AG04450 (cell line): Measurements from ENCODE around the gene RAB5B. TPM values are rescaled to one million over a fixed set of nuclear protein-coding genes. Genes with fewer than 3 reads are reported as not detected.

ENCODE experiments used
- CTCF ChIA-PET: fragments of 300-600, 350-600 bp; formaldehyde crosslinking; extraction: SDS; loops from one replicate; lab custom pipeline; 2022; ENCODE audit warnings: antibody characterized with exemption, inconsistent platforms; lab: Charles Lee
- POLR2A ChIA-PET: fragments of 350-600 bp; formaldehyde crosslinking; extraction: SDS; loops from one replicate; lab custom pipeline; 2021; ENCODE audit warnings: antibody characterized with exemption, inconsistent platforms; lab: Yijun Ruan, JAX
- DNase-seq: peaks from one replicate; pipeline ENCODE4 v3.0.0-alpha.2; 2011; ENCODE audit warnings: low read depth, low spot score
- H3K27ac ChIP-seq: one replicate; pipeline ENCODE4 v1.5.1; 2012; ENCODE audit warnings: low read depth, low read length, control low read depth
- H3K27me3 ChIP-seq: one replicate; pipeline ENCODE4 v1.6.0; 2012; ENCODE audit warnings: low read length; ENCODE audit not compliant: control insufficient read depth, insufficient read depth
- H3K4me3 ChIP-seq: 2 replicates; pipeline ENCODE4 v1.5.1; 2011; ENCODE audit warnings: mild to moderate bottlenecking, low read depth, low read length, control low read depth
- H3K9me3 ChIP-seq: 2 replicates; pipeline ENCODE4 v1.5.1; 2012; ENCODE audit warnings: low read length; ENCODE audit not compliant: control insufficient read depth, insufficient read depth
- polyA plus RNA-seq: library from polyadenylated mRNA; depleted of rRNA; stranded (reverse); fragments of >200 nt; gene quantifications from 2 replicates; pipeline ENCODE4 v1.2.3, GENCODE V29; 2011
- TF ChIP-seq, protein P1 (sequence below): IDR thresholded peaks from 2 replicates; pipeline ENCODE4 v1.5.1; 2011; ENCODE audit warnings: low read depth, low read length, control low read depth, inconsistent platforms

Gene RAB5B
- polyA plus RNA-seq, 1 experiment = 157 TPM

DNA sequence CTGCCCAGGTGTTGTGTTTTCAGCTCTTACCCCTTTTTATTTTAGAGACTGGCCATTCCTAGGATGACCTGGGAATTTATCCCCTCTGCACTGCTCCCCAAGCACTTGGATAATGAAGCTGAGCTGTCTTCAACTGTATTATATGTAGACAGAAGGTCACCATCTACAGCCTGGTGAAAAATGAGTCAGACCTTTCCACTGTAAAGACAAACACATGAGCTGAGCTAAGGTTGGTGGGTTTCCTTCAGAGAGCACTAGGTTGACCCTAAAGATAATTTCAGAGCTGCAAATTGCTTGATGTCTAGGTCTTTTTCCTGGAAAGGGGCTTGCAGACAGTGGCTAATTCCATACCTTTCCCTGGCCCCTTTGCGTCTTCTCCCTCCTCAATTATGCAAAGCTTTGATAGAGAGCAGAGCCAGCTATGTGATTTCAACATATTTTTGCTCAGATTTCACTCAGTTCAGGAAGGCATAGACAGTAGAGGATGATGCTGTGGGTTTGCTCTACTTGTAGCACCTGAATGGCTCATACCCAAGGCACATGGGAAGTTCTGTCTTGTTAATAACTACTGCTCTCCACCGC lies 37.7 kb downstream of the RAB5B start:
- no peak for DNase-seq
- H3K27ac ChIP-seq = no peak overlapping the region
- ChIA-PET POLR2A (no interaction called here), CTCF (interaction anchor here (0.6 to 3.3 kb wide), 4 partner anchors 10 to 274 kb away, joined by 3 to 17 read pairs (median 11); partner anchors contain the start of gene SUOX)
- H3K4me3 ChIP-seq = no peak overlapping the region
- no peaks in the 10 kb centered on the region for H3K9me3 ChIP-seq
- TF ChIP-seq, protein P1, sequence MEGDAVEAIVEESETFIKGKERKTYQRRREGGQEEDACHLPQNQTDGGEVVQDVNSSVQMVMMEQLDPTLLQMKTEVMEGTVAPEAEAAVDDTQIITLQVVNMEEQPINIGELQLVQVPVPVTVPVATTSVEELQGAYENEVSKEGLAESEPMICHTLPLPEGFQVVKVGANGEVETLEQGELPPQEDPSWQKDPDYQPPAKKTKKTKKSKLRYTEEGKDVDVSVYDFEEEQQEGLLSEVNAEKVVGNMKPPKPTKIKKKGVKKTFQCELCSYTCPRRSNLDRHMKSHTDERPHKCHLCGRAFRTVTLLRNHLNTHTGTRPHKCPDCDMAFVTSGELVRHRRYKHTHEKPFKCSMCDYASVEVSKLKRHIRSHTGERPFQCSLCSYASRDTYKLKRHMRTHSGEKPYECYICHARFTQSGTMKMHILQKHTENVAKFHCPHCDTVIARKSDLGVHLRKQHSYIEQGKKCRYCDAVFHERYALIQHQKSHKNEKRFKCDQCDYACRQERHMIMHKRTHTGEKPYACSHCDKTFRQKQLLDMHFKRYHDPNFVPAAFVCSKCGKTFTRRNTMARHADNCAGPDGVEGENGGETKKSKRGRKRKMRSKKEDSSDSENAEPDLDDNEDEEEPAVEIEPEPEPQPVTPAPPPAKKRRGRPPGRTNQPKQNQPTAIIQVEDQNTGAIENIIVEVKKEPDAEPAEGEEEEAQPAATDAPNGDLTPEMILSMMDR = no peak
- H3K27me3 ChIP-seq = no peaks in the 10 kb centered on the region

- TF ChIP-seq, protein P1 = no peak
- POLR2A ChIA-PET = interaction anchor here (0.6 kb wide), 1 partner anchor 184 kb away, joined by 8 read pairs; no protein-coding TSS in a partner anchor
- CTCF ChIA-PET = interaction anchor here (1.6 to 3.9 kb wide), 2 partner anchors 16 to 18 kb away, joined by 10 to 13 read pairs; no protein-coding TSS in a partner anchor
- no peaks in the 10 kb centered on the region for H3K27me3 ChIP-seq
- no peak for DNase-seq
- H3K27ac ChIP-seq = no peak overlapping the region
- no peaks in the 10 kb centered on the region for H3K9me3 ChIP-seq
- H3K4me3 ChIP-seq = no peak overlapping the region
These were observed 39.6 kb downstream of the RAB5B start for GRCh38 chr12:56013482-56013881.

- TF ChIP-seq, protein P1 = no peak
These were observed 40.3 kb downstream of the RAB5B start for GRCh38 chr12:56014205-56014604.

DNA sequence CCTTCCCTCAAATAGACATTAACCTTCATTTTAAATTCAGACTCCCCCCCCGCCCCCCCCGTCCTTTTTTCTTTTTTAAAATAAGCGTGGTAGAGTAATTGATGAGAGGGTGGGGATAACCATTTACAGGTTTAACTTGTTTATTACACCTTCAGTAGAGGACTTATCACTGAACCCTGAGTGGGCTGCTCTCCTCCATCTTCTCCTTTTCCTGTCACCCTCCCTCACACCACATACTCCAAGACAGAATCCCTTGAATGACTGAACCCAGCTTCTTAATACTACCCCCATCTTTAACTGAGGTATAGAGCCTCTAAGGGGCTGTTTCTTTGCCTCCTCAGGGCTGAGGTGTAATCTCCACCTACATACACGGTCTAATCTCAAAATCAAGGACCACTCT lies 43.3 kb downstream of the RAB5B start:
- ChIA-PET POLR2A (no interaction called here), CTCF (interaction anchor here (0.9 to 4.2 kb wide), 2 partner anchors 12 to 21 kb away, joined by 3 to 25 read pairs; partner anchors contain the start of gene SUOX)

More at GRCh38 chr12:56014205-56014604, 40.3 kb downstream of the RAB5B start:
- Histone ChIP-seq H3K27me3 (no peaks in the 10 kb centered on the region), H3K9me3 (no peaks in the 10 kb centered on the region), H3K4me3 (no peak overlapping the region), H3K27ac (no peak overlapping the region)
- POLR2A ChIA-PET = interaction anchor here (0.6 to 0.7 kb wide), 2 partner anchors 185 to 1726 kb away, joined by 5 to 8 read pairs; no protein-coding TSS in a partner anchor
- CTCF ChIA-PET = interaction anchor here (1.6 to 3.9 kb wide), 2 partner anchors 15 to 18 kb away, joined by 10 to 13 read pairs; no protein-coding TSS in a partner anchor
- no peak for DNase-seq

GRCh38 chr12:56018356-56018755 lies 44.5 kb downstream of the RAB5B start:
- CTCF ChIA-PET = interaction anchor here (0.6 to 4.2 kb wide), 4 partner anchors 20 to 280 kb away, joined by 3 to 25 read pairs (median 6); partner anchors contain the start of gene SUOX
- Histone ChIP-seq H3K9me3 (no peaks in the 10 kb centered on the region), H3K27me3 (no peaks in the 10 kb centered on the region), H3K27ac (no peak overlapping the region), H3K4me3 (no peak overlapping the region)
- POLR2A ChIA-PET = no interaction called here
- TF ChIP-seq, protein P1 = no peak
- DNase-seq = no peak

More for the DNA sequence above, 43.3 kb downstream of the RAB5B start:
- Histone ChIP-seq H3K27me3 (no peaks in the 10 kb centered on the region), H3K9me3 (no peaks in the 10 kb centered on the region), H3K27ac (no peak overlapping the region), H3K4me3 (no peak overlapping the region)
- TF ChIP-seq, protein P1 = no peak
- no peak for DNase-seq
